ENCODE measurements around the gene EGFLAM. TPM values are rescaled to one million over a fixed set of nuclear protein-coding genes. Genes with fewer than 3 reads are reported as not detected.

The EGFLAM gene
- total RNA-seq, 4 donors from 2014 or later, result 0.41 to 1.9 TPM; not detected in 2

GRCh38 chr5:38438757-38439156 is 180.4 kb downstream of the EGFLAM start:
- Histone ChIP-seq H3K36me3 (no peaks in the 10 kb centered on the region), H3K9me3 (no peaks in the 10 kb centered on the region), H3K4me3 (no peak overlapping the region), H3K4me1 (peaks cover 0 to 6% (median 4%) of the 10 kb centered on the region in 4 donors), H3K27ac (no peak overlapping the region), H3K27me3 (no peaks in the 10 kb centered on the region)
- 74 to 100% methylated on average over 1 of the region's 1 CpG for WGBS, 2 donors (ENCODE audit: low coverage in 1 of 2)
- in situ Hi-C loops (cut with MboI; ENCODE audit: low pct_ligation_motif_present in 1 of 4, low pct_unique_long_range_greater_than_20kb in 1 of 4, low sequenced_read_pairs in 3 of 4) (loop anchor here (10.0 to 25.0 kb wide), 3 partner anchors 366 to 376 kb away; no protein-coding TSS in a partner anchor), intact Hi-C loops (cut with DNase I; ENCODE audit: low total_unique reads) (no loop called here)
- DNase-seq, result no peak
- TF ChIP-seq EP300 (IDR thresholded peaks at IDR 0.05; ENCODE audit: low read depth) (no peak), CTCF (IDR thresholded peaks at IDR 0.05) (no peak), POLR2AphosphoS5 (IDR thresholded peaks at IDR 0.05) (no peak), POLR2A (IDR thresholded peaks at IDR 0.05) (no peak)

GRCh38 chr5:38441453-38442246 is 183.3 kb downstream of the EGFLAM start:
- H3K36me3 ChIP-seq, result no peaks in the 10 kb centered on the region
- whole genome bisulfite sequencing, 2 donors (ENCODE audit: low coverage in 1 of 2), result 15 to 17% methylated on average over 4 to 9 of the region's 9 CpGs
- H3K4me3 ChIP-seq, result no peak overlapping the region
- H3K27ac ChIP-seq, result no peak overlapping the region
- DNase-seq, result peak; percentile 85
- TF ChIP-seq POLR2AphosphoS5 (IDR thresholded peaks at IDR 0.05) (peak in 1 of 3 donors; percentile 21), CTCF (IDR thresholded peaks at IDR 0.05) (peak; percentile 88 to 95 (median 90)), POLR2A (IDR thresholded peaks at IDR 0.05) (no peak)
- intact Hi-C loops (cut with DNase I; ENCODE audit: low total_unique reads), result loop anchor here (10.0 kb wide), 1 partner anchor 363 kb away; no protein-coding TSS in a partner anchor
- no peaks in the 10 kb centered on the region for H3K9me3 ChIP-seq
- no peaks in the 10 kb centered on the region for H3K27me3 ChIP-seq
- H3K4me1 ChIP-seq, result no peaks in the 10 kb centered on the region
- in situ Hi-C loops (cut with MboI; ENCODE audit: low pct_ligation_motif_present in 1 of 4, low pct_unique_long_range_greater_than_20kb in 1 of 4, low sequenced_read_pairs in 3 of 4), result loop anchor here in 1 of 4 donors (25.0 kb wide), 1 partner anchor 371 kb away; no protein-coding TSS in a partner anchor

- 75 to 85% methylated on average over 2 of the region's 2 CpGs for WGBS, 2 donors (ENCODE audit: low coverage in 1 of 2)
- Histone ChIP-seq H3K4me3 (no peak overlapping the region), H3K27me3 (no peaks in the 10 kb centered on the region), H3K9me3 (no peaks in the 10 kb centered on the region), H3K36me3 (no peaks in the 10 kb centered on the region), H3K27ac (no peak overlapping the region), H3K4me1 (no peaks in the 10 kb centered on the region)
- no peak for DNase-seq
- TF ChIP-seq CTCF (IDR thresholded peaks at IDR 0.05), result no peak
- TF ChIP-seq POLR2AphosphoS5 (IDR thresholded peaks at IDR 0.05), result no peak
- TF ChIP-seq POLR2A (IDR thresholded peaks at IDR 0.05), result no peak
- in situ Hi-C loops (cut with MboI; ENCODE audit: low pct_ligation_motif_present in 1 of 4, low pct_unique_long_range_greater_than_20kb in 1 of 4, low sequenced_read_pairs in 3 of 4) (loop anchor here in 1 of 4 donors (25.0 kb wide), 1 partner anchor 370 kb away; no protein-coding TSS in a partner anchor), intact Hi-C loops (cut with DNase I; ENCODE audit: low total_unique reads) (loop anchor here (10.0 kb wide), 1 partner anchor 363 kb away; no protein-coding TSS in a partner anchor)
Observed at GRCh38 chr5:38442247-38442573, 183.9 kb downstream of the EGFLAM start.

GRCh38 chr5:38443390-38443789 is 185.0 kb downstream of the EGFLAM start:
- intact Hi-C loops (cut with DNase I; ENCODE audit: low total_unique reads), result loop anchor here (10.0 kb wide), 1 partner anchor 361 kb away; no protein-coding TSS in a partner anchor
- Histone ChIP-seq H3K27ac (no peak overlapping the region), H3K4me3 (no peak overlapping the region), H3K9me3 (no peaks in the 10 kb centered on the region), H3K4me1 (no peaks in the 10 kb centered on the region), H3K36me3 (no peaks in the 10 kb centered on the region), H3K27me3 (peaks cover 4% of the 10 kb centered on the region)
- no peak for TF ChIP-seq EP300 (IDR thresholded peaks at IDR 0.05; ENCODE audit: low read depth)
- TF ChIP-seq CTCF (IDR thresholded peaks at IDR 0.05), result no peak
- TF ChIP-seq POLR2AphosphoS5 (IDR thresholded peaks at IDR 0.05), result no peak
- TF ChIP-seq POLR2A (IDR thresholded peaks at IDR 0.05), result no peak
- in situ Hi-C loops (cut with MboI; ENCODE audit: low pct_ligation_motif_present in 1 of 4, low pct_unique_long_range_greater_than_20kb in 1 of 4, low sequenced_read_pairs in 3 of 4), result loop anchor here in 1 of 4 donors (25.0 kb wide), 1 partner anchor 369 kb away; no protein-coding TSS in a partner anchor
- 67 to 70% methylated on average over 4 to 7 of the region's 7 CpGs for WGBS, 2 donors (ENCODE audit: low coverage in 1 of 2)
- DNase-seq, result no peak
